CD14-positive monocyte (primary cell): Measurements from ENCODE around the gene TOB2. TPM values are rescaled to one million over a fixed set of nuclear protein-coding genes. Genes with fewer than 3 reads are reported as not detected.
A peak's percentile ranks its signal among the peaks of the same experiment; 100 is the strongest.

ENCODE experiments used
- DNase-seq, 3 donors: peaks; one replicate each; pipeline ENCODE4 v3.0.0-alpha.2; 2011 to 2022
- H2AFZ ChIP-seq: 2 replicates; pipeline ENCODE4 v1.6.0; 2012; ENCODE audit warnings: mild to moderate bottlenecking, low read depth, low read length, inconsistent platforms; ENCODE audit not compliant: insufficient read depth, poor library complexity, severe bottlenecking
- H3K27ac ChIP-seq, 2 donors: 1 replicate in 1 of 2; 2 replicates in 1 of 2; pipeline ENCODE4 v1.5.1; 2012 to 2013; ENCODE audit warnings: low read length in 2 of 2, control low read depth in 1 of 2, inconsistent platforms in 1 of 2, low read depth in 1 of 2, mild to moderate bottlenecking in 1 of 2
- H3K27me3 ChIP-seq, 2 donors: one replicate each; pipeline versions ENCODE4 v1.6.0 to v1.6.1; 2011 to 2013; ENCODE audit warnings: low read length in 2 of 2; ENCODE audit not compliant: control insufficient read depth in 2 of 2, insufficient read depth in 2 of 2
- H3K36me3 ChIP-seq, 2 donors: replicated peaks in 1 of 2; 1 replicate in 1 of 2; 2 replicates in 1 of 2; pipeline versions ENCODE4 v1.5.1 to v1.6.1; 2012 to 2013; ENCODE audit warnings: low read length in 2 of 2, control low read depth in 1 of 2, inconsistent platforms in 1 of 2, mild to moderate bottlenecking in 1 of 2; ENCODE audit not compliant: insufficient read depth in 2 of 2, control insufficient read depth in 1 of 2
- H3K4me1 ChIP-seq, 2 donors: 1 replicate in 1 of 2; 2 replicates in 1 of 2; pipeline versions ENCODE4 v1.5.1 to v1.6.1; 2012 to 2013; ENCODE audit warnings: low read length in 2 of 2, control low read depth in 1 of 2, inconsistent platforms in 1 of 2, mild to moderate bottlenecking in 1 of 2, moderate library complexity in 1 of 2; ENCODE audit not compliant: insufficient read depth in 2 of 2, control insufficient read depth in 1 of 2
- H3K4me2 ChIP-seq: replicated peaks from 2 replicates; pipeline ENCODE3; 2012; ENCODE audit warnings: low read length, moderate library complexity, mild to moderate bottlenecking; ENCODE audit not compliant: poor library complexity, severe bottlenecking; ENCODE audit errors: extremely low read depth
- H3K4me3 ChIP-seq, 3 experiments: fragments of 200-600 bp in 1 of 3; sonication (generic) in 1 of 3; replicated peaks in 1 of 3; 1 replicate in 2 of 3; 2 replicates in 1 of 3; pipeline ENCODE4 v1.5.1; 2011 to 2013; ENCODE audit warnings: low read length in 3 of 3, mild to moderate bottlenecking in 3 of 3, control low read depth in 2 of 3, low read depth in 2 of 3, inconsistent platforms in 1 of 3, moderate library complexity in 1 of 3
- H3K79me2 ChIP-seq: 2 replicates; pipeline ENCODE4 v1.6.0; 2012; ENCODE audit warnings: mild to moderate bottlenecking, control low read depth, inconsistent platforms, low read length, moderate library complexity; ENCODE audit not compliant: insufficient read depth
- H3K9ac ChIP-seq: 2 replicates; pipeline ENCODE4 v1.6.0; 2017; ENCODE audit warnings: low read length, mild to moderate bottlenecking; ENCODE audit not compliant: insufficient read depth, poor library complexity, severe bottlenecking
- H3K9me3 ChIP-seq, 2 donors: replicated peaks in 1 of 2; 1 replicate in 1 of 2; 2 replicates in 1 of 2; pipeline versions ENCODE4 v1.5.1 to v1.6.1; 2012 to 2013; ENCODE audit warnings: low read length in 2 of 2, control low read depth in 1 of 2; ENCODE audit not compliant: control insufficient read depth in 1 of 2, insufficient read depth in 1 of 2
- H4K20me1 ChIP-seq: 2 replicates; pipeline ENCODE4 v1.6.0; 2012; ENCODE audit warnings: mild to moderate bottlenecking, low read length, control low read depth, moderate library complexity; ENCODE audit not compliant: insufficient read depth
- H3K27ac Mint-ChIP-seq, 7 donors: one replicate each; pipeline ENCODE4 v1.8.0; 2020; ENCODE audit warnings: mild to moderate bottlenecking in 7 of 7, mixed read lengths in 7 of 7, moderate library complexity in 6 of 7, inconsistent platforms in 2 of 7
- H3K27me3 Mint-ChIP-seq, 3 donors: one replicate each; pipeline ENCODE4 v1.8.0; 2021 to 2022; ENCODE audit warnings: low read depth in 3 of 3, mild to moderate bottlenecking in 3 of 3, mixed read lengths in 3 of 3, moderate library complexity in 3 of 3, inconsistent platforms in 1 of 3
- H3K36me3 Mint-ChIP-seq, 2 donors: one replicate each; pipeline ENCODE4 v1.8.0; 2020; ENCODE audit warnings: mixed read lengths in 2 of 2, inconsistent platforms in 1 of 2, mild to moderate bottlenecking in 1 of 2
- H3K4me1 Mint-ChIP-seq: one replicate; pipeline ENCODE4 v1.8.0; 2020; ENCODE audit warnings: mild to moderate bottlenecking, mixed read lengths
- H3K4me3 Mint-ChIP-seq, 2 donors: one replicate each; pipeline ENCODE4 v1.8.0; 2020; ENCODE audit warnings: mild to moderate bottlenecking in 2 of 2, mixed read lengths in 2 of 2, moderate library complexity in 1 of 2
- H3K9me3 Mint-ChIP-seq, 7 donors: one replicate each; pipeline ENCODE4 v1.8.0; 2020 to 2022; ENCODE audit warnings: mixed read lengths in 7 of 7, mild to moderate bottlenecking in 6 of 7, moderate library complexity in 6 of 7, inconsistent platforms in 2 of 7
- WGBS: methylation state at CpG from one replicate; pipeline ENCODE4 v1.1.5; 2013; ENCODE audit warnings: missing lambda C conversion rate; ENCODE audit not compliant: insufficient coverage; 5-methylcytosine and 5-hydroxymethylcytosine counted together
- intact Hi-C, 2 donors: fragments of 100-400 bp; cut with micrococcal nuclease; formaldehyde crosslinking; loops; one replicate each; pipeline versions ENCODE4 v1.15.0 to v1.15.1; 2023
- polyA plus RNA-seq, 3 donors: library from polyadenylated mRNA; depleted of rRNA in 1 of 3; unstranded in 2 of 3; stranded (reverse) in 1 of 3; fragments of 300-500 nt in 2 of 3; fragments of >200 nt in 1 of 3; fragmentation: Illumina TruSeq in 2 of 3; gene quantifications; 1 replicate in 2 of 3; 2 replicates in 1 of 3; pipeline ENCODE4 v1.2.3, GENCODE V29; 2012 to 2021
- TF ChIP-seq, protein P1 (sequence below): fragments of 200-600 bp; IDR thresholded peaks from one replicate; pipeline ENCODE4 v1.8.0; 2022; ENCODE audit warnings: antibody characterized with exemption, mild to moderate bottlenecking

The TOB2 gene
- polyA plus RNA-seq, 3 donors: 7.0 to 40.4 (median 11.5) TPM

DNA sequence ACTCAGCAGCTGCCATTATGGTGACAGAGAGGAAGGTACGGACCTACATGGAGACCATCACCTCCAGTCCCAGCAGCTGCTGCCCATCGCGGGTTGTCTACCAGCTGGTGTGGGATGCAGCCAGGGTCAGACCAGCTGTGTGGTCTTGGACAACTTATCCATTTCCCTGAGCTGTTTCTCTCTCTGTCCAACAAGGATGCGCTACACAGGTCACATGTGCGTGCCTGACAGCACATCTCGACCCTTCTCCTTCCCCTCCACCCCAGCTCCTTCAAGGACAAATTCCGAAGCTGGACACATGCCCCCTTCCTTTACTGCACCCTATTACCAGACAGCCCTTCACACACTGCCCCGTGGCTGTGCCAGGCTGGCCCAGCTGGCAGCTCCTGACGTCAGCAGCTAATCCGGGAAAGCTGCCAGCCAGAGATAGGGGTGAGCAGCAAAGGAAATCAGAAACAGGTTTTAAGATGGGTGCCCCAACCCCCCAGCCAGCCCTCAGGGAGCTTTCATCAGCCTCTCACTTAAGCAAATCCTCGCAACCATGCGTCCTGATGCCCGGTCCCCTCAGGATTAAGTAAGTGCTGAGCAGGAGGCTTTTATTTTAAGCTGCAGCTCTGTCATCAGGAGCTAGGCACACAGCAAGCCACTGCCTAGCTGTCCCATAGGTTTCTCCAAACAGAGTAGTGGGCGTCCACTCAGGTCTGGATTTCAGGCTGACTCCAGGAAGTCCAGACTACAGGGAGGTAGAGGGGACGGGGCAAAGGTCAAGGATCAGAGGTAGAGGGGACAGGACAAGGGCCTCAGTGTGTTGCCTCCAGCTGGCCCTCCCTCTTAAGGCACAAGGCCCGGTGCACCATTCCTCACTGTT, 44.6 kb downstream of the TOB2 start:
- no peaks in the 10 kb centered on the region for H3K9me3 ChIP-seq
- no peaks in the 10 kb centered on the region for H3K27me3 ChIP-seq
- H3K79me2 ChIP-seq: no peaks in the 10 kb centered on the region
- no peak for DNase-seq
- no peaks in the 10 kb centered on the region for H3K36me3 ChIP-seq
- TF ChIP-seq, protein P1, sequence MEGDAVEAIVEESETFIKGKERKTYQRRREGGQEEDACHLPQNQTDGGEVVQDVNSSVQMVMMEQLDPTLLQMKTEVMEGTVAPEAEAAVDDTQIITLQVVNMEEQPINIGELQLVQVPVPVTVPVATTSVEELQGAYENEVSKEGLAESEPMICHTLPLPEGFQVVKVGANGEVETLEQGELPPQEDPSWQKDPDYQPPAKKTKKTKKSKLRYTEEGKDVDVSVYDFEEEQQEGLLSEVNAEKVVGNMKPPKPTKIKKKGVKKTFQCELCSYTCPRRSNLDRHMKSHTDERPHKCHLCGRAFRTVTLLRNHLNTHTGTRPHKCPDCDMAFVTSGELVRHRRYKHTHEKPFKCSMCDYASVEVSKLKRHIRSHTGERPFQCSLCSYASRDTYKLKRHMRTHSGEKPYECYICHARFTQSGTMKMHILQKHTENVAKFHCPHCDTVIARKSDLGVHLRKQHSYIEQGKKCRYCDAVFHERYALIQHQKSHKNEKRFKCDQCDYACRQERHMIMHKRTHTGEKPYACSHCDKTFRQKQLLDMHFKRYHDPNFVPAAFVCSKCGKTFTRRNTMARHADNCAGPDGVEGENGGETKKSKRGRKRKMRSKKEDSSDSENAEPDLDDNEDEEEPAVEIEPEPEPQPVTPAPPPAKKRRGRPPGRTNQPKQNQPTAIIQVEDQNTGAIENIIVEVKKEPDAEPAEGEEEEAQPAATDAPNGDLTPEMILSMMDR: no peak
- H3K9me3 Mint-ChIP-seq: no peaks in the 10 kb centered on the region
- peaks cover 3 to 6% (median 3%) of the 10 kb centered on the region in 3 donors for H3K27me3 Mint-ChIP-seq
- H2AFZ ChIP-seq: peak overlapping the region; percentile 24
- H3K27ac Mint-ChIP-seq: peak overlapping the region in 1 of 7 donors; percentile 12
- no peak overlapping the region for H3K27ac ChIP-seq
- peaks cover 10% of the 10 kb centered on the region for H3K4me1 Mint-ChIP-seq
- H3K4me2 ChIP-seq: no peak overlapping the region
- intact Hi-C loops: loop anchor here in 1 of 2 donors (2.0 to 10.0 kb wide), 2 partner anchors 115 to 193 kb away; no protein-coding TSS in a partner anchor
- no peak overlapping the region for H3K9ac ChIP-seq
- WGBS: 55% methylated on average over 8 of the region's 16 CpGs
- H3K4me1 ChIP-seq: no peaks in the 10 kb centered on the region
- no peaks in the 10 kb centered on the region for H3K36me3 Mint-ChIP-seq
- H3K4me3 Mint-ChIP-seq: no peak overlapping the region
- no peak overlapping the region for H3K4me3 ChIP-seq
- no peaks in the 10 kb centered on the region for H4K20me1 ChIP-seq

DNA sequence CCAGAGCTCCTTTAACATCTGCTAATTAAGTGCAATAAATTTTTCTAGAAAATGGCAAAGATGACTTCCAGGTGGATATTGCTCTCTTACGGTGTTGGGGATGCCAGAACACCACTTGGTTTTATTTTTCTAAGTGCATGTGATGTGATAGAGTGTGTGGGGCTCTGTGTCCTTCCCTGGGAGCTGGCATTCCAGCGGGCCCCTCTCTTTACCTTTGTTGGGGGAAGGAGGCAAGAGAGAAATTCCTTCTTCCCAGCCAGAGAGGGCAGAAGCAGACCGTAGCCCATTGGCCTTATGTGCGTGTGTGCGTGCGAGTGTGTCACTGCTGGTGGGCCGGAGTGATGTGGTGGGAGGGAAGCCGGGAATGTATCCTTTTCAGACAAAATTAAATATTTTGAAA, 47.7 kb downstream of the TOB2 start:
- DNase-seq: no peak
- Mint-ChIP-seq H3K36me3 (peaks cover 20 to 22% of the 10 kb centered on the region in 2 donors), H3K9me3 (no peaks in the 10 kb centered on the region), H3K4me1 (peaks cover 6% of the 10 kb centered on the region), H3K4me3 (no peak overlapping the region), H3K27me3 (peaks cover 0 to 3% (median 1%) of the 10 kb centered on the region in 3 donors), H3K27ac (no peak overlapping the region)
- Histone ChIP-seq H3K36me3 (peaks cover 0 to 19% of the 10 kb centered on the region in 2 donors), H2AFZ (no peak overlapping the region), H3K27ac (no peak overlapping the region), H3K79me2 (no peaks in the 10 kb centered on the region), H3K27me3 (no peaks in the 10 kb centered on the region), H3K4me1 (no peaks in the 10 kb centered on the region), H3K4me2 (no peak overlapping the region), H3K4me3 (no peak overlapping the region), H3K9me3 (no peaks in the 10 kb centered on the region), H4K20me1 (no peaks in the 10 kb centered on the region), H3K9ac (no peak overlapping the region)
- intact Hi-C loops: no loop called here
- TF ChIP-seq, protein P1: no peak
- no CpG with 5 or more reads among the region's 8 CpGs for whole genome bisulfite sequencing
